HepG2 (cell line): ENCODE results near the gene MCM8. TPM values are rescaled to one million over a fixed set of nuclear protein-coding genes. Genes with fewer than 3 reads are reported as not detected.
A peak's percentile ranks its signal among the peaks of the same experiment; 100 is the strongest.

ENCODE experiments used
- ARNT ChIP-seq: fragments of 450-650 bp; IDR thresholded peaks from 2 replicates; pipeline ENCODE4 v1.6.1; 2017
- ARNT2 ChIP-seq: sonication (generic); formaldehyde crosslinking; IDR thresholded peaks from 2 replicates; pipeline ENCODE4 v1.8.0; 2022; ENCODE audit warnings: mild to moderate bottlenecking, low read depth, missing genetic modification reagents, moderate library complexity
- CENPX ChIP-seq: sonication (generic); formaldehyde crosslinking; IDR thresholded peaks from 2 replicates; pipeline ENCODE4 v1.9.0; 2021; ENCODE audit warnings: mild to moderate bottlenecking, missing genetic modification reagents, moderate library complexity
- DMTF1 ChIP-seq: sonication (generic); formaldehyde crosslinking; IDR thresholded peaks from 2 replicates; pipeline ENCODE4 v1.4.0; 2020; ENCODE audit warnings: mild to moderate bottlenecking, missing genetic modification reagents
- EHMT2 ChIP-seq: fragments of 200-600 bp; sonication (generic); IDR thresholded peaks from 2 replicates; pipeline ENCODE4 v1.7.0; 2017; ENCODE audit warnings: antibody characterized with exemption, low read depth, low read length, borderline replicate concordance
- IKZF1 ChIP-seq: fragments of 450-650 bp; IDR thresholded peaks from 2 replicates; pipeline ENCODE4 v1.7.1; 2016
- MEF2D ChIP-seq: sonication (generic); formaldehyde crosslinking; IDR thresholded peaks from 2 replicates; pipeline ENCODE4 v1.5.1; 2020; ENCODE audit warnings: mild to moderate bottlenecking, missing genetic modification reagents
- REL ChIP-seq: sonication (generic); formaldehyde crosslinking; conservative IDR thresholded peaks from 2 replicates; pipeline ENCODE4 v1.8.0; 2022; ENCODE audit warnings: mild to moderate bottlenecking, missing genetic modification reagents, moderate library complexity
- TEAD3 ChIP-seq: optimal IDR thresholded peaks from 2 replicates; pipeline ENCODE3; 2016; ENCODE audit warnings: borderline replicate concordance
- TP53 ChIP-seq: sonication (generic); formaldehyde crosslinking; conservative IDR thresholded peaks from 2 replicates; pipeline ENCODE4 v1.4.0; 2020; ENCODE audit warnings: missing genetic modification reagents
- TRIM24 ChIP-seq: sonication (generic); formaldehyde crosslinking; IDR thresholded peaks from 2 replicates; pipeline ENCODE4 v1.8.0; 2022; ENCODE audit warnings: mild to moderate bottlenecking, missing genetic modification reagents
- ZFP41 ChIP-seq: sonication (generic); formaldehyde crosslinking; IDR thresholded peaks from 2 replicates; pipeline ENCODE4 v1.4.0; 2020; ENCODE audit warnings: mild to moderate bottlenecking, missing genetic modification reagents, borderline replicate concordance
- ZFX ChIP-seq: sonication (generic); formaldehyde crosslinking; IDR thresholded peaks from 2 replicates; pipeline ENCODE4 v1.4.0; 2020; ENCODE audit warnings: mild to moderate bottlenecking, low read depth, missing genetic modification reagents, moderate library complexity
- ZMYM2 ChIP-seq: sonication (generic); formaldehyde crosslinking; IDR thresholded peaks from 2 replicates; pipeline ENCODE4 v1.8.0; 2022; ENCODE audit warnings: mild to moderate bottlenecking, missing genetic modification reagents
- ZNF224 ChIP-seq: sonication (generic); formaldehyde crosslinking; IDR thresholded peaks from 2 replicates; pipeline ENCODE4 v1.5.0; 2020; ENCODE audit warnings: mild to moderate bottlenecking, missing genetic modification reagents
- ZNF547 ChIP-seq: sonication (generic); formaldehyde crosslinking; IDR thresholded peaks from 2 replicates; pipeline ENCODE4 v1.5.1; 2020; ENCODE audit warnings: mild to moderate bottlenecking, missing genetic modification reagents
- ZNF850 ChIP-seq: sonication (generic); formaldehyde crosslinking; conservative IDR thresholded peaks from 2 replicates; pipeline ENCODE4 v1.9.0; 2021; ENCODE audit warnings: mild to moderate bottlenecking, missing genetic modification reagents
- polyA plus RNA-seq, 8 experiments: library from polyadenylated mRNA; depleted of rRNA in 3 of 8; stranded (reverse) in 7 of 8; unstranded in 1 of 8; fragments of >200 nt; fragmentation: Illumina TruSeq in 4 of 8; extraction: Trizol in 4 of 8; gene quantifications; 2 replicates each; pipeline versions ENCODE4 v1.2.1 to v1.2.3, GENCODE V29; 2011 to 2016; ENCODE audit warnings: low read depth in 4 of 8, missing spikeins in 1 of 8, mixed read lengths in 1 of 8; ENCODE audit not compliant: insufficient read depth in 1 of 8
- total RNA-seq, 5 experiments: library from RNA; depleted of rRNA; stranded (reverse); fragments of >200 nt; fragmentation: Illumina TruSeq; extraction: Trizol; gene quantifications; 2 replicates each; pipeline ENCODE4 v1.2.3, GENCODE V29; 2016; ENCODE audit warnings: low read depth in 1 of 5
- TF ChIP-seq, protein P1 (sequence below): sonication (generic); formaldehyde crosslinking; IDR thresholded peaks from 2 replicates; pipeline ENCODE4 v1.5.1; 2020; ENCODE audit warnings: mild to moderate bottlenecking, missing genetic modification reagents, borderline replicate concordance
- TF ChIP-seq, protein P2 (sequence below): sonication (generic); formaldehyde crosslinking; IDR thresholded peaks from 2 replicates; pipeline ENCODE4 v1.5.0; 2020; ENCODE audit warnings: missing genetic modification reagents
- TF ChIP-seq, protein P3 (sequence below): sonication (generic); formaldehyde crosslinking; IDR thresholded peaks from 2 replicates; pipeline ENCODE4 v1.4.0; 2020; ENCODE audit warnings: missing genetic modification reagents, mild to moderate bottlenecking, borderline replicate concordance

Gene MCM8
- total and polyA plus RNA-seq, 2 of the 13 experiments (the other 11 are each of a cell fraction or from before 2014, with no cell fraction given): 11.5 to 59.3 TPM

- TF ChIP-seq DMTF1 (CRISPR knock-in tag): no peak
- no peak for TF ChIP-seq TP53 (CRISPR knock-in tag)
- no peak for TF ChIP-seq ZNF224 (CRISPR knock-in tag)
- no peak for TF ChIP-seq ZFP41
- TF ChIP-seq, protein P1, sequence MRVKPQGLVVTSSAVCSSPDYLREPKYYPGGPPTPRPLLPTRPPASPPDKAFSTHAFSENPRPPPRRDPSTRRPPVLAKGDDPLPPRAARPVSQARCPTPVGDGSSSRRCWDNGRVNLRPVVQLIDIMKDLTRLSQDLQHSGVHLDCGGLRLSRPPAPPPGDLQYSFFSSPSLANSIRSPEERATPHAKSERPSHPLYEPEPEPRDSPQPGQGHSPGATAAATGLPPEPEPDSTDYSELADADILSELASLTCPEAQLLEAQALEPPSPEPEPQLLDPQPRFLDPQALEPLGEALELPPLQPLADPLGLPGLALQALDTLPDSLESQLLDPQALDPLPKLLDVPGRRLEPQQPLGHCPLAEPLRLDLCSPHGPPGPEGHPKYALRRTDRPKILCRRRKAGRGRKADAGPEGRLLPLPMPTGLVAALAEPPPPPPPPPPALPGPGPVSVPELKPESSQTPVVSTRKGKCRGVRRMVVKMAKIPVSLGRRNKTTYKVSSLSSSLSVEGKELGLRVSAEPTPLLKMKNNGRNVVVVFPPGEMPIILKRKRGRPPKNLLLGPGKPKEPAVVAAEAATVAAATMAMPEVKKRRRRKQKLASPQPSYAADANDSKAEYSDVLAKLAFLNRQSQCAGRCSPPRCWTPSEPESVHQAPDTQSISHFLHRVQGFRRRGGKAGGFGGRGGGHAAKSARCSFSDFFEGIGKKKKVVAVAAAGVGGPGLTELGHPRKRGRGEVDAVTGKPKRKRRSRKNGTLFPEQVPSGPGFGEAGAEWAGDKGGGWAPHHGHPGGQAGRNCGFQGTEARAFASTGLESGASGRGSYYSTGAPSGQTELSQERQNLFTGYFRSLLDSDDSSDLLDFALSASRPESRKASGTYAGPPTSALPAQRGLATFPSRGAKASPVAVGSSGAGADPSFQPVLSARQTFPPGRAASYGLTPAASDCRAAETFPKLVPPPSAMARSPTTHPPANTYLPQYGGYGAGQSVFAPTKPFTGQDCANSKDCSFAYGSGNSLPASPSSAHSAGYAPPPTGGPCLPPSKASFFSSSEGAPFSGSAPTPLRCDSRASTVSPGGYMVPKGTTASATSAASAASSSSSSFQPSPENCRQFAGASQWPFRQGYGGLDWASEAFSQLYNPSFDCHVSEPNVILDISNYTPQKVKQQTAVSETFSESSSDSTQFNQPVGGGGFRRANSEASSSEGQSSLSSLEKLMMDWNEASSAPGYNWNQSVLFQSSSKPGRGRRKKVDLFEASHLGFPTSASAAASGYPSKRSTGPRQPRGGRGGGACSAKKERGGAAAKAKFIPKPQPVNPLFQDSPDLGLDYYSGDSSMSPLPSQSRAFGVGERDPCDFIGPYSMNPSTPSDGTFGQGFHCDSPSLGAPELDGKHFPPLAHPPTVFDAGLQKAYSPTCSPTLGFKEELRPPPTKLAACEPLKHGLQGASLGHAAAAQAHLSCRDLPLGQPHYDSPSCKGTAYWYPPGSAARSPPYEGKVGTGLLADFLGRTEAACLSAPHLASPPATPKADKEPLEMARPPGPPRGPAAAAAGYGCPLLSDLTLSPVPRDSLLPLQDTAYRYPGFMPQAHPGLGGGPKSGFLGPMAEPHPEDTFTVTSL: peak; percentile 90; the same call in 1 of the 2 replicates
- TF ChIP-seq CENPX (CRISPR knock-in tag): no peak
- TF ChIP-seq MEF2D (CRISPR knock-in tag): peak; percentile 88
- no peak for TF ChIP-seq IKZF1
- TF ChIP-seq, protein P2, sequence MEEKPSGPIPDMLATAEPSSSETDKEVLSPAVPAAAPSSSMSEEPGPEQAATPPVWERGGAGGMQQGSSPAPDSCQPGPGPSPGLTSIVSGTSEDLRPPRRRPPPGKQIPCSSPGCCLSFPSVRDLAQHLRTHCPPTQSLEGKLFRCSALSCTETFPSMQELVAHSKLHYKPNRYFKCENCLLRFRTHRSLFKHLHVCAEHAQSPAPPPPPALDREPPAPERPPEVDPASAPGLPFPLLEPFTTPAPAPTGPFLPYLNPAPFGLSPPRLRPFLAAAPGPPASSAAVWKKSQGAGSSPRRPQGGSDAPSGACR (CRISPR knock-in tag): peak; percentile 69; the same call in 1 of the 2 replicates
- TF ChIP-seq ARNT: no peak
- TF ChIP-seq TEAD3 (CRISPR knock-in tag): peak; percentile 94
- no peak for TF ChIP-seq ZNF850 (CRISPR knock-in tag)
- TF ChIP-seq, protein P3, sequence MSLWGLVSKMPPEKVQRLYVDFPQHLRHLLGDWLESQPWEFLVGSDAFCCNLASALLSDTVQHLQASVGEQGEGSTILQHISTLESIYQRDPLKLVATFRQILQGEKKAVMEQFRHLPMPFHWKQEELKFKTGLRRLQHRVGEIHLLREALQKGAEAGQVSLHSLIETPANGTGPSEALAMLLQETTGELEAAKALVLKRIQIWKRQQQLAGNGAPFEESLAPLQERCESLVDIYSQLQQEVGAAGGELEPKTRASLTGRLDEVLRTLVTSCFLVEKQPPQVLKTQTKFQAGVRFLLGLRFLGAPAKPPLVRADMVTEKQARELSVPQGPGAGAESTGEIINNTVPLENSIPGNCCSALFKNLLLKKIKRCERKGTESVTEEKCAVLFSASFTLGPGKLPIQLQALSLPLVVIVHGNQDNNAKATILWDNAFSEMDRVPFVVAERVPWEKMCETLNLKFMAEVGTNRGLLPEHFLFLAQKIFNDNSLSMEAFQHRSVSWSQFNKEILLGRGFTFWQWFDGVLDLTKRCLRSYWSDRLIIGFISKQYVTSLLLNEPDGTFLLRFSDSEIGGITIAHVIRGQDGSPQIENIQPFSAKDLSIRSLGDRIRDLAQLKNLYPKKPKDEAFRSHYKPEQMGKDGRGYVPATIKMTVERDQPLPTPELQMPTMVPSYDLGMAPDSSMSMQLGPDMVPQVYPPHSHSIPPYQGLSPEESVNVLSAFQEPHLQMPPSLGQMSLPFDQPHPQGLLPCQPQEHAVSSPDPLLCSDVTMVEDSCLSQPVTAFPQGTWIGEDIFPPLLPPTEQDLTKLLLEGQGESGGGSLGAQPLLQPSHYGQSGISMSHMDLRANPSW (CRISPR knock-in tag): peak; percentile 90
- no peak for TF ChIP-seq ARNT2
- no peak for TF ChIP-seq TRIM24 (CRISPR knock-in tag)
- peak; percentile 72; the same call in 1 of the 2 replicates for TF ChIP-seq EHMT2
- TF ChIP-seq ZFX (CRISPR knock-in tag): no peak
- TF ChIP-seq ZMYM2 (CRISPR knock-in tag): no peak
- no peak for TF ChIP-seq REL
- TF ChIP-seq ZNF547 (CRISPR knock-in tag): no peak; the same call in 1 of the 2 replicates
Measured at GRCh38 chr20:6007529-6008103, 57.2 kb downstream of the MCM8 start (continued).
